ENCODE measurements around the gene NSUN6.
A peak's percentile ranks its signal among the peaks of the same experiment; 100 is the strongest.

Gene NSUN6, protein sequence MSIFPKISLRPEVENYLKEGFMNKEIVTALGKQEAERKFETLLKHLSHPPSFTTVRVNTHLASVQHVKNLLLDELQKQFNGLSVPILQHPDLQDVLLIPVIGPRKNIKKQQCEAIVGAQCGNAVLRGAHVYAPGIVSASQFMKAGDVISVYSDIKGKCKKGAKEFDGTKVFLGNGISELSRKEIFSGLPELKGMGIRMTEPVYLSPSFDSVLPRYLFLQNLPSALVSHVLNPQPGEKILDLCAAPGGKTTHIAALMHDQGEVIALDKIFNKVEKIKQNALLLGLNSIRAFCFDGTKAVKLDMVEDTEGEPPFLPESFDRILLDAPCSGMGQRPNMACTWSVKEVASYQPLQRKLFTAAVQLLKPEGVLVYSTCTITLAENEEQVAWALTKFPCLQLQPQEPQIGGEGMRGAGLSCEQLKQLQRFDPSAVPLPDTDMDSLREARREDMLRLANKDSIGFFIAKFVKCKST

DNA sequence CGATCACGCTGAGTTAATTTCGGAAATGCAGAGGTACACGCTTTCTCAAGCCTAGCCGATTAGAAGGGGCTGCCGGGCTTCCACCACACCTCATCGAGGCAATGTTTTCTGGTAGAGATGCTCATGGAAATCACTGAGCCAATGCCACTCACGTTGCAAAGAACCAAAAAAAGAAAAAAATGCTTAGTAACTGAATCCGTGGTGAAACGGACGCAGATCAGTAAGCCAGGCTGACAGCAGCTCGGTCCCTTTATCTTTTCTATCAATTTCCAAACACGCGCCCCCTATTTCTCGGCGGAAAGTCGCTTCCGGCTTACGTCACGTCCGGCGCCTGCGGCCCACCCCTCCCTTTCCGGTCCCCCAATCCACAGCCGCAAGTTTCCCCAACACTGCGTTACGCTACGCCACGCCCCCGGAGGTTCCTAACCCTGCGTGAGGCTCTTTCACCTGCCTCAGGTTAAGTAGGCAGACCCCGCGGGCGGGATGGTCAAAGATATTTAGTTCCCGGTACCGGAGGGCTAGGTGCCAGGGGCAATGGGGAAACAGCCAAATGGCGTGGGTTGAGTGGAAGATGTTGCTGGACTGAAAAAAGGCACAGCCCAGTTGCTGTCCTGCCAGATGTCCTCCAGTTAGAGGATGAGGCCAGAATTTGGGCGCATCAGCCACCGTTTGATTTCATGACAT, at the start of gene NSUN6:
TSS of gene NSUN6 (minus strand) at position 264 of the 684 bp plus-strand sequence. CDS start 384 bp downstream, outside the sequence.
- DNase-seq = peak; percentile 96

DNA sequence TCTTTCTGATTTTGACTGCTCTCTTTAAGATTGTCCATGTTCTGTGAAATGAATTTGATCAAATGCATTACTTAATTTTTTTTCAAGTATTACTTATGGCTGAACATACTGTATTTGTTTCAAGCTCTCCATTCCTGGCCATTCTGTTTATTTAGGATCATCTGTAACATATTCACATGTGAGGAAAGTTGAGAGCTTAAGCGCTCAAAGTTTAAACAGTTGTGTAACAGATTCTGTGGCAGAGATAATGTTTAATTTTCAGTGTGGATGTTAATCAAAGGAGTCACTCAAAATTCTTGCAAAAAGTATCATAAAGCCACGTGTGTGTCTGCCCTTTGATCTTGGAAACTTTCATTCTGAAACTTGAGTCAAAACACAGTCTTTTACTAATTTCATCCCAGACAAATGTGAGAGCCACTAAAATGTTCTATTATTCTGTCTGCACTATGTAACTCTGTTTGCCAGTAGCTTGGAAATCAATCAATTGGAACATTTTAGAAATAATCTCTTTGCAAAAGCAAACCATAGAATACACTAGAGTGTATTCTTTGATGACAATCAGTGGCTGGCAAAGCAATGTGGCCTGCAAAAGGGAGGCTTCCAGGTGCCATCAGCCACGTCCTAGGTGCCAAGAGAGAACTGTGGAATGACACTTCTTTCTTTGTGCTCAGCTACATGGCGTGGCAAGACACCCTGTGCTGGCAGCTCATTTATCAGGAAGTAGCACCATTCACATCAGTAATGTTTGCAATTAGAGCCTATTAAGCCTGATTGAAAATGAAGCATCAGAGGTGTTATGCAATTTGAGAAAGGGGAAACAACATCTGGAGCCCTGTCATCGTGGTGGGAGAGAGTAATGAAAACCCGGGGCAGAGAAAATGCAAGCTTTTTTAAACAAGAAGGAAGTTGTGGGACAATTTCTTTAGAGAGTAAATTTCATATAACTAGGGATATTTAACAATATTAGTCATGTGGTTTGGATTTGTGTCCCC, 48.8 kb upstream of the NSUN6 start:
- DNase-seq = peak; percentile 66

DNA sequence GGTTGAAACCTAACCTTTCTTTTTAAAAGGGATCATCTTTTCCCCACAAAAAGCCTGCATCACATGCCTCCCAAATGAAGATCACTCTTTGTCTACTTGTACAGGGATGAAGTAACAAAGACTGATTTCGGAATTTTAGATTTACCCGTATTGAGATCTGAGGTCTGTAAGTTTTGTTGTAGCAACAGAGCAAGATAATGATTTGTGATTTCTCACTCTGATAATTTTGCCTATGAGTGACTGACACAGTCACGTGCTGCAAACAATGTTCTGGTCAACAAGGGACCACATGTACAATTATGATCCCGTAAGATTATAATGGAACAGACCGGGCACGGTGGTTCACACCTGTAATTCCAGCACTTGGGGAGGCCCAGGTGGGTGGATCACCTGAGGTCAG, 39.2 kb upstream of the NSUN6 start:
- no peak for DNase-seq

DNA sequence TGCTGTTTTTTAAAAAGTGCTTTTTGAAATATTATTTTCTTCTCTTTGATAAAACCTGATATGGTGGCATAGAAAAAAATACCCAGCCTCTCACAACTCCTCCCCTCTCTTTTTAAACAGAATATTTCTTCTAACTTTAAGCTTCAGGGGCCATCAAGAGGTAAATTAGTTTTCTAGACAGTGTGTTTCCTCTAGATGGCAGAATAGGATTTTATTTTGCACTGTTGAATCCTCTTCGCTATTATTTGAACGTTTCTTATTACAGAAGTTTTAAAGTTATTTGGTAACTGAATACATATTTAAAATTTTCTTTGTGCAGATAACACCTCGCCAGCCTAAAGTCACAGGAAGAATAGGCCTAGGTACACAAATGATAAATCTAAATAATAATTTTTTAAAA, 38.1 kb upstream of the NSUN6 start:
- DNase-seq = peak; percentile 64

DNA sequence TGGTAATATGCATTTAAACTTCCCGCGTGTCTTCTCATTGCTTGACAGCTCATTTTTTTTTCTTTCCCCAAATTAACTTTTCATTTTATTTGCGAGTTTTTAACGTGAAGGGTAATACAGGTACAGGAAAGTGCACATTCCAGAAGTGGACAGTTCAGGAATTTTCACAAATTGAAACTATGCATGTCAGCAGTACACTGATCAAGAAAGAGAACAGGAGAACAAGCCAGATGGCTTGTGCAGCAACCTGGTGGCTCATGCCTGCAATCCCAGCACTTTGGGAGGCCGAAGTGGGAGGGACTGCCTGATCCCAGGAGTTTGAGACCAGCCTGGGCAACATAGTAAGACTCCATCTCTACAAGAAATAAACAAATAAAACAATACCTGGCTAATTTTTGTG, 36.3 kb upstream of the NSUN6 start:
- DNase-seq = no peak

DNA sequence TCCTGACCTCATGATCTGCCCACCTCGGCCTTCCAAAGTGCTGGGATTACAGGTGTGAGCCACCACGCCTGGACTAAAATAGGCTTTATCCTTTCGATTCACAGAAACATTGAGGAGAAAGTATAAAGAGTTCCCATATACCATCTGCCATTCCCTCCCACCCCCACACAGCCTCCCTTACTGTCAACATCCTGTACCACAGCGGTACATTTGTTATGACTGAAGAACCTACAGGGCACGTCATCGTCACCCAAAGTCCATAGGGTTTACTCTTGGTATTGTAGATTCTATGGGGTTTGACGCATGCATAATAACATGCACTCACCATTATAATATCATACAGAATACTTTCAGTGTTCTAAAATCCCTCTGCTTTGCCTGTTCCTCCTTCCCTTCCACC, 35.8 kb upstream of the NSUN6 start:
- no peak for DNase-seq

DNA sequence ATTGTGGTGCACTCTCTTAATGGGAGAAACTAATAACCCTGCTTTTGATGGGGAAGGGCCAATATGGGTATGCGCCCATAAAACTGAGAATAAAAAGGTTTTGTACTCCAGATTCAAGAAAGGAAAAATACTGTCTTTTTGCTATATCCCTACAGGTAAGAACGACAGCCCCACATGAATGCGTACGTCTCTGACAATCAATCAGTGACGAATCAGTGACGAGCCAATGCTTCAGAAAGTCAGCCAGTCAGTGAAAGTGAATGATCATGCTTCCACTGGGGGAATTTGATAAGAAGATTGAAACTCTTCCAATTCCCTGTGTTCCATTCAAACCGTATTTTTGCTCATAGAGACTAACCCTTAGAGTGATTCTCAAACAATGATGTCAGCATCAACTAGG, 34.2 kb upstream of the NSUN6 start:
- no peak for DNase-seq

DNA sequence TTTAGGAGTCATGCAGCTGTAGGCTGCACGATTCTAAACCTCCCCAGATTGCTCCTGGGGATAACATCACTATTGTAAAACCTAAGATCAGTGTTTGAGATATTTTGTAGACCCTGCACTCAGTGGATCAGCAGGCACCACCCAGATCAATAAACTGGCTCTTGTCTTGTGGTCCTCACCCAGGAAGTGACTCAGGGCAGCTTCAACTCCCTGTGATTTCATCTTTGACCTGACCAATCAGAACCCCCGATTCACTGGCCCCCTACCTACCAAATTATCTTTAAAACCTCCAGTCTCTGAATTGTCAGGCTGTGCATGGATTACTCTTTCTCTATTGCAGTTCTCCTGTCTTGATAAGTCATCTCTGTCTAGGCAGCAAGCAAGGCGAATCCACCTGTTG, 33.6 kb upstream of the NSUN6 start:
- no peak for DNase-seq

DNA sequence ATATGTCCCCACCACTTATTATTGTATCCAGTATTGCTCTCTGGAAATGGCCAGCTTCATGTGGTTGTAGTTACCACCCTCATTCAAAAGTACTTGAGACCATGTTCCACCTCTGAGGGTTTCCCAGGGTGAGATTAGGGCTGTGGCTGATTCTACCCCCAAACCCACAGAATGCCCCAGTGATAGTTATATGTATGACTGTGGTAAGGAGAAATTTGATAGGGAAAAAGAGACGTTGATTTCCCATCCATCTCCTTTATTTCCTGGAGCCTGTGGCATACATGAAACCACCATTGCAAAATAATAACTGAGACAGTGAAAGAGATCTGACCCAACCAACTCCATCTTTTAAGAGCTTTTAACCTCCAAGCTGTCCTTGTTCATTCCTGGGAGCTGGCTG, 33.0 kb upstream of the NSUN6 start:
- peak; percentile 14 for DNase-seq

DNA sequence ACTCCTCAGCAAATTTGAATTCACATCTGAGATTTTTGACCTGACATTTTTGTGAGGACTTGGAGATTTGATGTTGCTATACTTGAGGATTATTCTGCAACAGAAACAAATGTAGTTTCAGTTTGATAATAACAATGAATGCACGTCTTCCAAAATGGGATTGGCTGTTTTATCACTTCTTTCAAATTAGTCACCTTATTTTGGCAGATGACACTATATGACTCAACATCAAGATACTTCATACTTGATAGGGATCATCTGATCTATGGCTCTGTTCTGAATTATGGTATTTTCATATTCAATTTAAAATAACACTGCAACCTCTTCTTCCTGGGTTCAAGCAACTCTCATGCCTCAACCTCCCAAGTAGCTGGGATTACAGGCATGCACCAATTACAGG, 32.0 kb upstream of the NSUN6 start:
- DNase-seq = no peak

DNA sequence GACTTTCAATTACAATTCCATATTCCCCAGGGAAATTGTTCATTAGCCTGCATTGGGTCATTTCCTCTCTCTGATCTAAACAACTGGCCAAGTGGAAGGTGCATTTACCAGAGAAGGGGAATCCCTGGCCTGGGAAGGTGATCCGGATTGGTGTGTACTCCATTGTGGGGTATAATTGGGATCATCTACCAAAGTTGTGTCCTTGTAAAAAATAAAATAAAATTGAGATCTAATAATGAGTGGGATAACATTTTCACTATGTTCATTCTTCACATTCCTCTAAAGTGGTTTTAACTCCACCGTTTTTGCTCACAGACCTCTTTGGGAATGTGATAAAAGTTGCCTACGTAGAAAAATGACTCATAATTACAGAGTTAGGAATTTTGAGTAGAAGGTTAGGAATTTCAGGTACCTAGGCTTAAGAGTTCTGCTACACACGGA, 30.6 kb upstream of the NSUN6 start:
- no peak for DNase-seq

DNA sequence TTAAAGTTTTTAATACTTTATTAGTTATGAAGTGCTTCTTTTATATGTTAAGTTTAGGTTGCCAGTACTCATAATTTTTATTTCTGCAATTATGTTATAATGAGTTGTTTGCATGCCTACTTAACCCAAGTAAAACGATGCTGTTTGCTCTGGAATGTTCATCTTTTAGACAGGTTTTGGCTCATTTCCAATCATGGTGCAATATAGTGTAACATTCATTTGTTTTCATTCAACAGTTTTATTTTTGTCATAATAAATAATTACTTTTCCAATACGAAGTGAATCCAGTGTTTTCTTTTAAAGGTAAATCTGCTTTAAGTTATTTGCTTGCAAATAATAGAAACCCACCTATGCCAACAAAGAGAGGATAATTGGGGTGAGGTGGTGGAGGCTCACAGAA, 30.0 kb upstream of the NSUN6 start:
- DNase-seq = no peak

DNA sequence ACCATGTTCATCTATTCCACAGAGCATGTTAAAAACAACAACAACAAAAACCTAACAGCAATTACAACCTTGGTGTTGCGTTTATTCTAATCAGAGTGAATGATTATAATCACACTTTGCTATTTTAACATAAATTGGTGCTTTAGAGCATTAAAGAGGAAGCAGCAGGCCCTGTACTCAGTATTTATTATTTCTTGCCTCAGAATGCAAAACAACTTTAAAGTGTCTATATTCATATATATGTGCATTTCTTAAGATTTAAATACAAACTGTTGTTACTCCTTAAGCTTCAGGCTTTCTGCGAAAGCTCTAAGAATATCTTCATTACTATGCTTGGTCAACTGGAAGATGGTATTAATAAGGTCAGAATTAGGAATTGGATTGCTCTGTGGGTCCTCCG, 29.4 kb upstream of the NSUN6 start:
- DNase-seq = no peak

DNA sequence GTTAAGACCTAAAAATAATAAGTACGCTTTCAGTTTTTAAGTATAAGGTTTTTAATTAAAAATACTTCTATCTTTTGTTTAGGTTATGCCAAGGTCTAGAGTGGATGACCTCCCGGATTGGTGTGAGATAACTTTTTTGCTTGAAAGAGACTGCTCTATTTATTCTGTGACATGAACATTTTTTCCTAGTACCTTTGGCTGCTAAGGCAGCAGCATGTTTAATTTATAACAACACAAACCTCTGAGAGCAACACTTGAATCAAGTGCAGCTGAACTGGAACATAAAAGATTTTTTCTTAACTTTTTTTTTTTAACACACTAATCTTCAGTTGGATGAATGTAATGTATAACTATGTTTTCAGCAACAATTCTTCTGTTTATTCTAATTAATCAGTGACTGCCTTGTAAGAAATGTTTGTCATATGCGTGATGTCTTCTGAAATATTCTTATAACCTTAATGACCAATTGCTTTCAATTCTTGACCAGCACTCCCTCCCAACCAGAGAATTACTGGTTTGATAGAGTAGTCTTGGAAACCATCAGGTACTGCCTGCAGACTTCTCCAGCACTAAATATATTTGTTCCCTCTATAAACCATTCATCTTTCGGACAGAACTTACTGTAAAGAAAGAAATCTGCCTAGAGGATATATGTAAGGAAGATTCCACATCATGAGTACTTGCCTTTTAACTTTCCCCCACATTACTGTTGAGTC, 23.9 kb upstream of the NSUN6 start:
- no peak for DNase-seq

DNA sequence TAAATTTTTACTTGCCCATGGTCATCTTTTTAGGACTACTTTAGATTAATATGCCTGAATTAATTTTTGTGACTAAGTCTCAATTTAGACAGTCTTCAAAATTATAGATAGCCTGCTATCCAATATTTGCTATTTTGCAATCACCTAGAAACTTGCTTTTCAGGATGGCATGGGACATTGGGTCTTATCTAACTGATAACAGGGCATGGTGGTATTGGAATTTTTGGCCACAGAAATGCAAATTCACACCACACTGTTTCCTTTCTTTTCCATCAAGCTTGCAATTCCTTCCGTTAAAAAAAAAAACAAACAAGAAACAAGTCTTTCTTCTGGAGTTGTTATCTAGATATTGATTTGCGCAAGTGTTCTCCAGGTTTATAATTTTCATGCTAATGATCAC, 16.6 kb upstream of the NSUN6 start:
- no peak for DNase-seq

DNA sequence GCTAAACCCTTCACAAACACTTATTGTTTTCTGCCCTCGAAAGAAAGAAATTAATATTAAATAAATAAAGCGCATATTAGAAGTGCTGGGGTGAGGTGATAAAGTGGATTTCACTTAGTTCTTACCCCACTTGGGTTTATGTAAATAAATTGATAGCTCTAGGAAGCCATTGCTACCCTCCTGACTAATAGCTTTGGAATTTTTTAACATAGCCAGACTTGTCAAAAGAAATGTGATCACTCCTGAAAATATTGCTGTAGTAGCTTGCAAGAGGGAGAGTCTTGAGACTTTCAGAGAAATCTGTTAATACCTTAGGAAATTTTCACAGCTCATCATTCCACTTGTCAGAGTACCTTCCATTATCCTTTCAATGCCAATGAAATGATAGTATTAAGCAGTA, 15.4 kb upstream of the NSUN6 start:
- DNase-seq = no peak

DNA sequence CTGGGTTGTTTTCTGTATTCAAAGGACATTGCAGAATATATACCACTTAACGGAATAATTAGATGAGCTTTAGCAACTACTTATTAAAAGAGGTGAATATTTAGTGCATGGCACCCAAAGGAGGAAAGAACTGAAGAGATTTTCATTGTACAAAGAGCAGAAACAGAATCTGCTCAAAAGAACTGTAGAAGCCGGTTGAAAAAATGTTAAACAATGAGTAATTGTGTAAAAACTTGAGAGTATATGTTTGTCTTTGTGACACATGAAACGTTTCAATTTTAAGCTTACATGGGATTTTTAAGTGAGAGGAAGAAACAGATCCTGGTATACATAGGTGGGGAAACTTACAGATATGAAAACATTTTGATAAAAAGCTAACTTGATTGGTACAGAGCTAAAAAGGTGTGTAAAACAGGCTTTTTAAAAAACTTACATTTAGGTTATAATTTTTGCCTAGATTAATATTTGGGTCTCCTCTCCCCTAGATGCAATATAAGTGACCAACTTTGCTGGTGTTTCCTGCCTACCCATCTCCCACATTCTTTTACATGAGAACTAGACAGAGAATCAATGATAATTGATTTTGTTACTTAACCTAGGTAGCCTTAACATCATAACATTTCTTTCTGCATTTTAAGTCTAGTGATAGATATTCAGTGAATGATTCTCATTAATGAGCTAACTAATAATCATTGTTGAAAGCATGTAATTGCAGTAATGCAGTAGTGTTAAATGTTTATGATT, 14.6 kb upstream of the NSUN6 start:
- no peak for DNase-seq

DNA sequence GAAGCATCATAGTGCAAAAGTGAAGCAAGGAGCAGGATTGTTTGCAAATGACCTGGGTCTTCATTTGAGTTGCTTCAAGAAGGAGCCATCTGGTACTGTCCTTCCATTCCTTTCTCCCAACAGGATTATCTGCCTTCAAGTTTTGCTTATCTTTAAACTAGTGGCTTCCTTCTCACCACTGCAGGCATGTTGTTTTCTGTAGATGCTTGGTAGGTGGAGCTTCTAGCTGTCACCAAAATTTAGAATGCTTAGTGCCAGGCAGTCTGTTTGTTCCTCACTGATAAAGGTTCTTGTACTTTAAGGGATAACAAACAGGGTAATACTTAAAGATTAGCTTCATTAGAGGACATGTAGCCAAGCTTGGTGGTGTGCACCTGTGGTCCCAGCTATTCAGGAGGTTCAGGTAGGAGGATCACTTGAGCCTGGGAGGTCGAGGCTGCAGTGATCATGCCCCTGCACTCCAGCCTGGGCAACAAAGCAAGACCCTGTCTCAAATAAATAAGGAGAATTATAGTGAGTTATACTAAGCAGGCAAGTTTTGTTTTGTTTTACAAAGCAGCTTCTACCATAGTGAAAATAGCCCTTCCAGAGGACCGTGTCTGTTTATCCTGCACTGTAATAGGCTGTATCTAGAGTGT, 13.6 kb upstream of the NSUN6 start:
- DNase-seq = peak; percentile 67

DNA sequence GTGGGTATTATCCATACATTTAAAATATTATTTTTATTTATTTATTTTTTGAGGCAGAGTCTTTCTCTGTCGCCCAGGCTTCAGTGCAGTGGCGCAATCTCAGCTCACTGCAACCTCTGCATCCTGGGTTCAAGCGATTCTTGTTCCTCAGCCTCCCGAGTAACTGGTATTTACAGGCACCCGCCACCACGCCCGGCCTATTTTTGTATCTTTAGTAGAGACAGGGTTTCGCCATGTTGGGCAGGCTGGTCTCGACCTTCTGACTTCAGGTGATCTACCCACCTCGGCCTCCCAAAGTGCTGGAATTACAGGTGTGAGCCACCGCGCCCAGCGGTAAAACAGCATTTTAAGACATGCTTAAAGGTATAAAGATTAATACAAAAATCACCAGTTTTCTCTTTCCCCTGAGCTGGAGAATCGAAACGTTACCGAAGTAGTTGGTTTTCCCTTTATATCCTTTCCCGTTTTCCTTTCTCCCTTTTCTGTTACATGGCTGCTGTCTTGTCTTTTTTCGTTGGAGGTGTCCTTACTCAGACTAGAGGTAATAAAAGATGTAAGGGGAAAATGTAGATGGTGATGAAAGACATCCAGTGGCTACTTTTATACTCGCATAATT, 9.5 kb upstream of the NSUN6 start:
- no peak for DNase-seq

DNA sequence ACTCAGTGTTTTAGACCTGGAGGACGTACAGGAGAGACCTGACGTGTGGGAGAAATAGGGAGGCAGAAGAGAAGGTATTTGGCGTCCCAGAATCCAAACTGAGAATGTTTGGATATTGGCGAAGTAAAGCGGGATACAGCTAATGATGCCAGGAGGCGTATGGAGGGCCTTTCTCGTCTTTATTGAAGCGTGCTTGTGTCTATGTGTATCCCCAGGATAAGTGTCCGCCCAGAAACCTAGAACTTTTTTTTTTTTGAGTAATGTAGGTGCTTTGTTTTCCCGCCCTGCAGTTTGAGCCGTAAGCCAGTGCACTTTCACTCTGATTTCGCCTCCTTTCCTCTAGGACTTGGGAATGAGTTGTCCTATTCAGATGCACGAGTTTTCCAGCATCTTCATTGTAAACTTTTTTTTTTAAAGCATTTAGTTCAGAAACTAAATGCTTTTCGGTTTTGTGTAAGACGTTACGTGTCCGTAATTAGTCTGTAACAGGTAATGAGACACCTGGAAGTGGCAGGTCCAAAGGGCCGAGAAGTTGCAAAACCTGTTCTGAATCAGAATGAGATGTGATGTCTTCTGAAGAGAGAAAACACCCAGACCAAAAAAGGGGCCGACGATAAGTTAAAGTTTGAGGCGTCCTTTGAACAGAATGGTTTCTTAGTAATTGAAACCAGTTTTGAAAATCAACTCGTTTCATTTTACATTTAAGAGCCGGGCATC, 8.6 kb upstream of the NSUN6 start:
- peak; percentile 61 for DNase-seq
